GM12878 (cell line): ENCODE measurements around the gene NAP1L5. TPM values are rescaled to one million over a fixed set of nuclear protein-coding genes. Genes with fewer than 3 reads are reported as not detected.

Source experiments
- ATAC-seq: fragments of 200-7000 bp; cut with Tn5 transposase; 3 replicates; pipeline ENCODE4 v1.9.1; 2020; ENCODE audit warnings: mild to moderate bottlenecking, moderate library complexity
- BruUV-seq: library from RNA; stranded (reverse); fragments of 400-500 nt; replicated peaks from 2 replicates; lab custom pipeline; 2021; lab: Mats Ljungman, UMichigan
- CTCF ChIA-PET: fragments of 300-600 bp; sonication (Branson Sonifier 250); formaldehyde crosslinking; extraction: SDS; loops from one replicate; lab custom pipeline; 2021; ENCODE audit warnings: inconsistent platforms; lab: Yijun Ruan, JAX
- POLR2A ChIA-PET: fragments of 350-600 bp; formaldehyde crosslinking; extraction: SDS; loops from one replicate; lab custom pipeline; 2021; ENCODE audit warnings: inconsistent platforms; lab: Charles Lee
- RAD21 ChIA-PET: fragments of 300-600 bp; sonication (Branson Sonifier 250); formaldehyde crosslinking; loops from one replicate; lab custom pipeline; 2023; ENCODE audit warnings: antibody characterized with exemption; ENCODE audit not compliant: unreplicated experiment; lab: Charles Lee
- SMC1A ChIA-PET: fragments of 300-600 bp; sonication (Branson Sonifier 250); formaldehyde crosslinking; loops from one replicate; lab custom pipeline; 2023; ENCODE audit not compliant: unreplicated experiment, uncharacterized antibody; lab: Charles Lee
- DNase-seq: peaks from one replicate; pipeline ENCODE4 v3.0.0-alpha.2; 2011; ENCODE audit warnings: low read depth, low spot score
- FAIRE-seq: peaks from 3 replicates; lab custom pipeline; 2011; peaks lifted over from hg19 to GRCh38; lab: Jason Lieb, UNC
- H2AFZ ChIP-seq: 2 replicates; pipeline ENCODE4 v1.6.0; 2011; ENCODE audit warnings: low read depth, low read length, control low read depth; ENCODE audit not compliant: control insufficient read depth
- H3K27ac ChIP-seq: 2 replicates; pipeline ENCODE4 v1.5.1; 2011; ENCODE audit warnings: control low read depth; ENCODE audit not compliant: control insufficient read depth, insufficient read depth
- H3K27me3 ChIP-seq, 2 experiments: replicated peaks in 1 of 2; 2 replicates each; pipeline versions ENCODE4 v1.6.0 to v1.6.1; 2011; ENCODE audit warnings: low read length in 1 of 2; ENCODE audit not compliant: control insufficient read depth in 2 of 2, insufficient read depth in 2 of 2
- H3K36me3 ChIP-seq, 2 experiments: 2 replicates each; pipeline ENCODE4 v1.5.1; 2011; ENCODE audit warnings: low read length in 1 of 2; ENCODE audit not compliant: control insufficient read depth in 2 of 2, insufficient read depth in 2 of 2
- H3K4me1 ChIP-seq: 2 replicates; pipeline ENCODE4 v1.6.1; 2011; ENCODE audit warnings: mild to moderate bottlenecking, low read length, moderate library complexity, mixed read lengths; ENCODE audit not compliant: control insufficient read depth, insufficient read depth
- H3K4me2 ChIP-seq: 2 replicates; pipeline ENCODE4 v1.6.0; 2011; ENCODE audit warnings: control low read depth; ENCODE audit not compliant: control insufficient read depth, insufficient read depth
- H3K4me3 ChIP-seq: fragments of 200-600 bp; sonication (generic); 2 replicates; pipeline ENCODE4 v1.5.1; 2016
- H3K79me2 ChIP-seq: 2 replicates; pipeline ENCODE4 v1.6.0; 2011; ENCODE audit warnings: low read length; ENCODE audit not compliant: control insufficient read depth, insufficient read depth
- H3K9ac ChIP-seq: 2 replicates; pipeline ENCODE4 v1.8.0; 2011; ENCODE audit warnings: low read length, control low read depth, mixed read lengths; ENCODE audit not compliant: control insufficient read depth, insufficient read depth
- H3K9me3 ChIP-seq: replicated peaks from 3 replicates; pipeline ENCODE4 v1.5.1; 2011; ENCODE audit warnings: mild to moderate bottlenecking, low read length; ENCODE audit not compliant: control insufficient read depth, insufficient read depth
- H4K20me1 ChIP-seq: 2 replicates; pipeline ENCODE4 v1.6.0; 2011; ENCODE audit not compliant: control insufficient read depth, insufficient read depth
- EED ChIP-seq: sonication (generic); IDR thresholded peaks from 2 replicates; pipeline ENCODE4 v1.6.1; 2016; ENCODE audit warnings: antibody characterized with exemption, low read depth
- ESRRA ChIP-seq: IDR thresholded peaks from 2 replicates; pipeline ENCODE4 v1.6.1; 2012; ENCODE audit warnings: mild to moderate bottlenecking, low read length, improper control_type of control experiment
- HDAC6 ChIP-seq: fragments of 200-600 bp; sonication (generic); IDR thresholded peaks from one replicate; pipeline ENCODE4 v1.8.0; 2017; ENCODE audit warnings: antibody characterized with exemption; ENCODE audit not compliant: unreplicated experiment
- NR2C1 ChIP-seq: fragments of 450-650 bp; IDR thresholded peaks from 2 replicates; pipeline ENCODE4 v1.6.1; 2017; ENCODE audit warnings: antibody characterized with exemption, mild to moderate bottlenecking, moderate library complexity
- SIN3A ChIP-seq: IDR thresholded peaks from 2 replicates; pipeline ENCODE4 v1.6.1; 2012; ENCODE audit warnings: low read depth, low read length, improper control_type of control experiment
- SUPT20H ChIP-seq: IDR thresholded peaks from 2 replicates; pipeline ENCODE4 v1.6.1; 2011; ENCODE audit warnings: low read depth, mild to moderate bottlenecking, low read length, moderate library complexity, borderline replicate concordance; ENCODE audit not compliant: control insufficient read depth
- WGBS: methylation state at CpG from one replicate; pipeline ENCODE4 v1.1.6; 2016; ENCODE audit warnings: low lambda C conversion rate; ENCODE audit not compliant: insufficient replicate concordance, insufficient coverage; ENCODE audit errors: missing lambda C conversion rate; 5-methylcytosine and 5-hydroxymethylcytosine counted together
- in situ Hi-C: fragments of 300-500 bp; cut with MboI; formaldehyde crosslinking; loops from 9 replicates; pipeline ENCODE4 v1.14.3; 2018; ENCODE audit warnings: mixed read lengths
- intact Hi-C: fragments of 100-400 bp; cut with micrococcal nuclease; formaldehyde crosslinking; loops from one replicate; pipeline ENCODE4 v1.14.2; 2022; ENCODE audit not compliant: unreplicated experiment
- polyA plus RNA-seq, 11 experiments: library from polyadenylated mRNA; depleted of rRNA in 4 of 11; unstranded in 6 of 11; stranded (reverse) in 5 of 11; fragments of >200 nt; fragmentation: Nextera tagmentation in 4 of 11; fragmentation: Illumina TruSeq in 1 of 11; extraction: Ambion mirVana in 4 of 11; extraction: Trizol in 1 of 11; gene quantifications; 1 replicate in 1 of 11; 2 replicates in 10 of 11; pipeline versions ENCODE4 v1.2.1 to v1.2.3, GENCODE V29; 2011 to 2016; ENCODE audit warnings: inconsistent platforms in 2 of 11, missing spikeins in 2 of 11, low read depth in 1 of 11
- total RNA-seq, 4 experiments: library from RNA; depleted of rRNA in 3 of 4; stranded (reverse); fragments of >200 nt in 3 of 4; fragmentation: Illumina TruSeq in 1 of 4; extraction: Trizol in 1 of 4; gene quantifications; 2 replicates each; pipeline versions ENCODE4 v1.2.1 to v1.2.3, GENCODE V29; 2013 to 2021
- TF ChIP-seq, protein P1 (sequence below): fragments of 450-650 bp; formaldehyde crosslinking; IDR thresholded peaks from 2 replicates; pipeline ENCODE4 v1.4.0; 2022; ENCODE audit warnings: mild to moderate bottlenecking, moderate library complexity
- TF ChIP-seq, protein P2 (sequence below): IDR thresholded peaks from 2 replicates; pipeline ENCODE4 v1.6.1; 2011; ENCODE audit warnings: borderline replicate concordance, low read depth, mild to moderate bottlenecking, moderate library complexity, mixed read lengths, low read length; ENCODE audit not compliant: insufficient read depth; ENCODE audit errors: extremely low read length

NAP1L5 gene
- total and polyA plus RNA-seq, 10 of the 15 experiments (the other 5 are each of a cell fraction or from before 2014, with no cell fraction given): 2.1 to 5.3 (median 3.7) TPM

DNA sequence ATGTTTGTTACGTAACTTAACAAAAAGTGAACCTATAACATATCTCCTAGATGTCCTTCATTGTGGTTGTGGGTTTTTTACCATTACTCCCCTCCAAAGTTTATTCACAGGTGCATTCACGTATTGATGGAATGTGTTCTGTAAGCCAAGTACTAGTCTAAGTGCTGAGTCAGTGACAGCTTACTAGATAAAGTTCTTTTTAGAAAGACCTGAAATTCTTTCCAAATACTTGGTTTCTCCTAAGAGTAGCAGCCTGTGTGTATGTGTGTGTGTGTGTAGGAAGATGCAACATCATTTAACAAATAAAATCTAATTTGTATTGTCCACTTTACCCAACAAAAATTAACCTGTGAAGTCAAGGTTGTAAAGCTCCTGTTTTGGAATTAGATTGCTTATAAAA is 22.1 kb downstream of the NAP1L5 start:
- Histone ChIP-seq H3K27ac (no peak overlapping the region), H3K4me3 (no peak overlapping the region), H3K27me3 (no peaks in the 10 kb centered on the region), H3K9me3 (no peaks in the 10 kb centered on the region), H3K36me3 (no peaks in the 10 kb centered on the region), H3K79me2 (no peaks in the 10 kb centered on the region), H3K4me2 (no peak overlapping the region), H4K20me1 (no peaks in the 10 kb centered on the region), H3K4me1 (no peaks in the 10 kb centered on the region), H3K9ac (no peak overlapping the region), H2AFZ (no peak overlapping the region)
- 97% methylated on average over 2 of the region's 2 CpGs for WGBS
- ChIA-PET RAD21 (no interaction called here), POLR2A (no interaction called here), SMC1A (interaction anchor here (0.6 to 1.0 kb wide), 2 partner anchors 348 to 721 kb away, joined by 3 read pairs; no protein-coding TSS in a partner anchor), CTCF (no interaction called here)
- no peak for DNase-seq
- intact Hi-C loops: loop anchor here (10.0 kb wide), 1 partner anchor 439 kb away; the partner anchor contains the start of gene TIGD2
- FAIRE-seq: no peak
- in situ Hi-C loops: no loop called here
- TF ChIP-seq, protein P1, sequence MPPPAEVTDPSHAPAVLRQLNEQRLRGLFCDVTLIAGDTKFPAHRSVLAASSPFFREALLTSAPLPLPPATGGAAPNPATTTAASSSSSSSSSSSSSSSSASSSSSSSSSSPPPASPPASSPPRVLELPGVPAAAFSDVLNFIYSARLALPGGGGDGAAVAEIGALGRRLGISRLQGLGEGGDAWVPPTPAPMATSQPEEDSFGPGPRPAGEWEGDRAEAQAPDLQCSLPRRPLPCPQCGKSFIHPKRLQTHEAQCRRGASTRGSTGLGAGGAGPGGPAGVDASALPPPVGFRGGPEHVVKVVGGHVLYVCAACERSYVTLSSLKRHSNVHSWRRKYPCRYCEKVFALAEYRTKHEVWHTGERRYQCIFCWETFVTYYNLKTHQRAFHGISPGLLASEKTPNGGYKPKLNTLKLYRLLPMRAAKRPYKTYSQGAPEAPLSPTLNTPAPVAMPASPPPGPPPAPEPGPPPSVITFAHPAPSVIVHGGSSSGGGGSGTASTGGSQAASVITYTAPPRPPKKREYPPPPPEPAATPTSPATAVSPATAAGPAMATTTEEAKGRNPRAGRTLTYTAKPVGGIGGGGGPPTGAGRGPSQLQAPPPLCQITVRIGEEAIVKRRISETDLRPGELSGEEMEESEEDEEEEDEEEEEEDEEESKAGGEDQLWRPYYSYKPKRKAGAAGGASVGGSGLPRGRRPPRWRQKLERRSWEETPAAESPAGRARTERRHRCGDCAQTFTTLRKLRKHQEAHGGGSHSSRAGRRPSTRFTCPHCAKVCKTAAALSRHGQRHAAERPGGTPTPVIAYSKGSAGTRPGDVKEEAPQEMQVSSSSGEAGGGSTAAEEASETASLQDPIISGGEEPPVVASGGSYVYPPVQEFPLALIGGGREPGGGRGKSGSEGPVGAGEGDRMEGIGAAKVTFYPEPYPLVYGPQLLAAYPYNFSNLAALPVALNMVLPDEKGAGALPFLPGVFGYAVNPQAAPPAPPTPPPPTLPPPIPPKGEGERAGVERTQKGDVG (CRISPR knock-in tag): no peak
- TF ChIP-seq SIN3A (no peak), ESRRA (no peak), HDAC6 (no peak), NR2C1 (no peak), SUPT20H (no peak), EED (no peak)
- TF ChIP-seq, protein P2, sequence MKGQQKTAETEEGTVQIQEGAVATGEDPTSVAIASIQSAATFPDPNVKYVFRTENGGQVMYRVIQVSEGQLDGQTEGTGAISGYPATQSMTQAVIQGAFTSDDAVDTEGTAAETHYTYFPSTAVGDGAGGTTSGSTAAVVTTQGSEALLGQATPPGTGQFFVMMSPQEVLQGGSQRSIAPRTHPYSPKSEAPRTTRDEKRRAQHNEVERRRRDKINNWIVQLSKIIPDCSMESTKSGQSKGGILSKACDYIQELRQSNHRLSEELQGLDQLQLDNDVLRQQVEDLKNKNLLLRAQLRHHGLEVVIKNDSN: no peak
- ATAC-seq: no peak
- no TSS peak for BruUV-seq
